ENCODE results near the gene ZNF70.

The ZNF70 gene

DNA sequence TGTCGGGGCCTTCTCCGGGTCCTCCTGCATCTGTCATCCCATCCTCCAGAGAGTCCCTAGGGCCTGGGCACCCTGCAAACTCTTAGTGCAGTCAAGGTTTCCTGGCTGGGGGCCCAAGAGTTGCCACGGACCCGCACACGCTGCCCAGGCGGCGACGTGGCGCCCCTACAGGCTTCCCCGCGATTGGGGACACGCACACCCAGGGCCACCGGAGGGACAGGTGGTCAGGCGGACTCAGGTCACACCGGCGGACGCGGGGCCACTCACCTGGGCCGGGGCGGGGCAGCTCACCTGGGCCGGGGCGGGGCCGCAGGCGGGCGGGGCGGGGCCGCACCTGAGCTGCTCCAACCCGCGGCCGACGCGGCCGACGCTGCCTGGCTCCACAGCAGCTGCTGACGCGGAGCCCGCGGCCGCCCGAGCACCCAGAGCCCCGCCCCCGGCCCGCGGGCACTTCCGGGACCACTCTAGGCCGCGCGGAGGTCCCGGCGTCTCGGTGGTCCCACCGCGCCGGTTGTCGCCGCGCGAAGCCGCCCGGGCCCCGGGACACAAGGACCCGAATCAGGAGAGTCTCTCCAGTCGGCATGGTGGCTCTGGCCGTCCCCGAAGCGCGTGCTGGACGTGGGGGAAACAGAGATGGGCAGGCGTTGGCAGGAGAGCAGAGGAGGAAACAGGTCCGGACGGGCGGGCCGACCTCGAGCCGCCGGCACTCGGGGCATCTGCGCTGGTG lies at the start of gene ZNF70:
ZNF70 (minus strand) TSS at position 399 of the 727 bp plus-strand sequence. CDS start 5,972 bp downstream, outside the sequence.
- peak; percentile 87 for DNase-seq

DNA sequence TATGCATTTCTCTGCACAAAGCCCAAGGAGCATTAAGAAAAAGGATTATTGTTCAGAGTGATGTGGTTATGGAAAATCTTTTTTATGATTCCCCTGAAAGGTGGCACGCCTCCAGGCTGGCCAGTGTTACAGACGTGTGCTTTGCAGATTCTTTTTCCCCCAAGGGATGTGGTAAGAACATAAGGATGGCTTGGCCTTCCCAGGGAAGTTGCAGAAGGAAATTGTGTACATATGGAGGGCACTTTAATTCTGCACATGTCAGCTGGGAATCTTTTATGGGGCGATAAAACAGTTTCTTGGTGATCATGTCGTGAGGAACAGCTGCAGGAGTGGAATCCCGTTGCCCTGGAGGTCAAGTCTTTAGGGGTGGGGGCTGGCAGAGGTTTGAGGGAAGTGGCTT lies 45.5 kb upstream of the ZNF70 start:
- no peak for DNase-seq

DNA sequence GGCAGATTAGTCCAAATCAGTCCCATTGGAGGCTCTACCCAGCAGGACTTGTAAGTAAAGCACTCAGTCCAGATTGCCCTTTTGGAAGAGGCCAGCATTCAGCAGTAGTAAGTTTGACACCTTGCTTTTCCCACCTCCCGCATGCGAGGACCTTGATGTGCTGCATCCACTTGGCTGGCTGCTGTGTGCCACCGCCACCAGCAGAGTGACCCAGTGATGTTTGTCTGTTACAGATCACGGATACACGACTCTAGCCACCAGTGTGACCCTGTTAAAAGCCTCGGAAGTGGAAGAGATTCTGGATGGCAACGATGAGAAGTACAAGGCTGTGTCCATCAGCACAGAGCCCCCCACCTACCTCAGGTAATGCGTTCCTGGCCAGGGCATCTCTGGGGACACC lies 42.4 kb upstream of the ZNF70 start:
- DNase-seq = no peak

DNA sequence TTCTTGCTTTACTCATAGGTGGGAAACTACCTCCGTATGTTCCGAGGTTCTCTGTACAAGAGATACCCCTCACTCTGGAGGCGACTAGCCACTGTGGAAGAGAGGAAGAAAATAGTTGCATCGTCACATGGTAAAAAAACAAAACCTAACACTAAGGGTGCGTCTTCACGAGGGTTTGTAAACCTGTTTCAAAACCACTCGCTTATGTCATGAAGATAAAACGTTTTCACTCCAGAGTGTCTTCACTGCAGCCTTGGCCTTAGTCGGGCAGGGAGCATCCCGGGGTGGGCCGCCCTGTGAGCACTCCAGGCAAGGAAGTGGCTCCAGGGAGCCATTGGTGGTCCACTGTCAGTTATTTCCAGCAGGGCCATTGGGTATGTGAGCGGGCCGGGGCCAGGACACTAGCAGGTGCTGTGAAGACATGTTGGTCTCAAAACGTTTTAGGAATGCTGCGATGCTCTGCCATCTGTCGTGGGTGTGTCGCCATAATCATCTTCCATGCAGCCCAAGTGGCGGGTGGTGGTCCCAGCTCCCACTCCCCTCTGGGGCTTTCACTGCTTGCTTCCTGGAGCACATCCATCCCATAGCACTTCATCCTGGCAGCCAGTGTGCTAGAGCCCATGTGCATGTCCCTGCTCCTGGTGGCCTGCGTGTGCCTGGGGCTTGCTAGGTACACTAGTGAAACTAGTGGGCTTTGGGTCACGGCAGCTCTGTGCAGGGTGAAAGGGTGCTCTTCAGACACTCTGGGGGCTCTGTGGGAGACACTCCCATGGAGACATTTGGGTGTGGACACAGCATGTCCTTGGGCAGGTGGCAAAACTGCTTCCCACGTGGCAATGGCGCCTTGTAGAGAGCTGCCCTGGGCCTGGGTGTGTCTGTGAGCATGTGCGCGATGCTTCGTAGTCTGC lies 41.1 kb upstream of the ZNF70 start:
- no peak for DNase-seq

DNA sequence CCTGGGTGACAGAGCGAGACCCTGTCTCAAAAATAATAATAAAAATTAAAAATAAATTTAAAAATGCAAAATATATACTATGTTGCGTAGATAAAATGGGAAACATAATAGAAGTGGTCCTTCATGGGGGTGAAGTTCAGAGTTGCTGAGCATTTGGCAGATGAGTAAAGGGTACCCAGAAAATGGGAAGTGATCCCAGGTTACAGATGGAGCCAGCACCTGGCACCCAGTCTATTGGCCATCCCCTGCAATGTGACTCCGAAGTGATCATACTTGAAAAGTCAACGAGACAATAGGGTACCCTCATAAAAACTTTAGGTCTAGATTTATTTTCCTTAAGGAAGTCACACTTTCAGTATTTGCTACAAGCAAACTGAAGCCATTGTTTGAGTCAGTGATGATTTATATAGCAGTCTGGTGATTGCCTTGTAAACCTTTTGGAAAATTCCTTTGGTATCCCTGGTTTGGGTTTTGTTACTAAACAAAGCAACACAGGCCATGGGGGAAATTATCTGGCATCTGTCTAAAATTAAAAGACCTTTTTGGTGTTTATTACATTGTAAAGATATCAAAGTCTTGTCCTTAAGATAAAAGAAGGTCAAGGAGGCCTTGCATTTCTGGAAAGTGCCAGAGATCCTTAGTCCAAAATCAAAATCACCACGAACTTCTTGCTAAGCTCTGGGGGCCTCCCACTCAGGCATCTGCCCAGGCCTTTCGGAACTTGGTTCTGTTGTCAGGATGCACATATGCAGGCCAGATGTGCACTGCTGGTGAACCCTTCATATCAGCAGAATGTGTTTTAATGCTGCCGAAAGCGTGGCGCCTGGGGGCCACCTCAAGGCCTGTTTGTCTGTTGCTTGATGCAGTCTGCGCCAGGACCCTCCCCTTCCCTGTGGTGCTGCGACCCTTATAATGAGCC lies 40.2 kb upstream of the ZNF70 start:
- no peak for DNase-seq

DNA sequence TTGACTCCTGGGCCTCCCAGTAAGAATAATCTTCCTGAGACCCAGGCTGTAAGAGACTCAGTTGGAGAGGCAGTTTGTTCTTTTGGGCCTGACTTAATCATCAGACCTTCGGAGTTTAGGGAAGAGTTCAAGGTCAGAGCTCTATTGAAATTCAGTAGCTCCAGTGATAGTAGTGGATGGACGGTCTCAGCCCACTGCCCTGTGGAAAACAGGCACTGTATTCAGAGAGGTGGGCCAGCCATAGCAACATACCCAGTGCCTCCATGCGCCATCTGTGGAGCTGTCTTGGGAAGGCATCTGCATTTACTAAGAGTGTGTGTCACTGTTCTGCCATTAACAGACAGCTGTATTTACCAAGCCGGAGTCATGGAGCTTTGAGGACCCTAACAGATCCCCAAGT lies 38.7 kb upstream of the ZNF70 start:
- no peak for DNase-seq

DNA sequence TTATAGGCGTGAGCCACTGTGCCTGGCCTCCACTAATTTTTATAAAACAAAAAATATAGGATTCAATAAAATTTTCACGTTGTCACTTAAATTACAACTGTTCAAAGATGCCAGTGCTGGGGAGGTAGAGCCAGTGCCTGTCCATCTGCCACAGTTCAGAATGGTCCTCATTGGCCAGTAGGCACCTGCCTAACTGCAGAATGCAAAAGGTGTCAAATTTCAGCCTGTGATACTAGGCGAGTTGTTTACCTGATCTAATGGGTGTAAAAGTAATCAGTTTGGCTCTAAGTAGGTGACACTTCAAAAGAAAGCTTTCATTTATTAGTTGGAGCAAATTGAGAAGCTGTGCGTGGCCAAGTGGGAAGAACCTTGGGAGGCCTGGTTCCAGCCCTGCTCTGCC lies 38.2 kb upstream of the ZNF70 start:
- DNase-seq = no peak

DNA sequence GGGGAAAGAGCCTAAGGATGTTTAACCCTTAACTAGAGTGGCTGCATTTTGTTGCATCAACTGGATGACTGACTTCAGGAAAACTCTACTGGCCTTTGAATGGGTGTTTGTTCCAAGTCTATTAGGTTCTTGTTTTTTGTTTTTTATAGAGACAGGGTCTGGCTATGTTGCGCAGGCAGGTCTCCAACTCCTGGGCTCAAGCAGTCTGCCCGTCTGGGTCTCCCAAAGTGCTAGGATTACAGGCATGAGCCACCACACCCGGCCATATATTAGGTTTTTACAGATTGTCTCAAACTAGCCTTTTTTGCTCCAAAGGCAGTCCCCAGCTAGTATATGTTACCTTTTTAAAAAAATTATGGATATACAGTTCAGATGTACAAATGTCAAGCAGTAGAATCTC lies 37.0 kb upstream of the ZNF70 start:
- no peak for DNase-seq

DNA sequence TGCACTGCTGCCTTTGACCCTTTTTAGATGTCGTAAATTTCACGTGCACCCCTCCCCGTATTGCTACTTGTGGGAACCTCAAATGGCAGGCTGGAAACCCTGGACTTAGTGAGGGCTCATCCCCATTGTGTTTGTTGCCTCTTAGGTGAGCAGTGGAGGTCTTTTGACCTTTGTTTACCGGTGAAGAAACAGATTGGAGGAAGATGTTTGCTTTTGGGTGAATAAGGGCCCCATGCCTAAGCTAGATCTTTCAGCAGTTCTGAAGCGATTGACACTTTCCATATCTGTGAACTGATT lies 36.6 kb upstream of the ZNF70 start:
- no peak for DNase-seq

DNA sequence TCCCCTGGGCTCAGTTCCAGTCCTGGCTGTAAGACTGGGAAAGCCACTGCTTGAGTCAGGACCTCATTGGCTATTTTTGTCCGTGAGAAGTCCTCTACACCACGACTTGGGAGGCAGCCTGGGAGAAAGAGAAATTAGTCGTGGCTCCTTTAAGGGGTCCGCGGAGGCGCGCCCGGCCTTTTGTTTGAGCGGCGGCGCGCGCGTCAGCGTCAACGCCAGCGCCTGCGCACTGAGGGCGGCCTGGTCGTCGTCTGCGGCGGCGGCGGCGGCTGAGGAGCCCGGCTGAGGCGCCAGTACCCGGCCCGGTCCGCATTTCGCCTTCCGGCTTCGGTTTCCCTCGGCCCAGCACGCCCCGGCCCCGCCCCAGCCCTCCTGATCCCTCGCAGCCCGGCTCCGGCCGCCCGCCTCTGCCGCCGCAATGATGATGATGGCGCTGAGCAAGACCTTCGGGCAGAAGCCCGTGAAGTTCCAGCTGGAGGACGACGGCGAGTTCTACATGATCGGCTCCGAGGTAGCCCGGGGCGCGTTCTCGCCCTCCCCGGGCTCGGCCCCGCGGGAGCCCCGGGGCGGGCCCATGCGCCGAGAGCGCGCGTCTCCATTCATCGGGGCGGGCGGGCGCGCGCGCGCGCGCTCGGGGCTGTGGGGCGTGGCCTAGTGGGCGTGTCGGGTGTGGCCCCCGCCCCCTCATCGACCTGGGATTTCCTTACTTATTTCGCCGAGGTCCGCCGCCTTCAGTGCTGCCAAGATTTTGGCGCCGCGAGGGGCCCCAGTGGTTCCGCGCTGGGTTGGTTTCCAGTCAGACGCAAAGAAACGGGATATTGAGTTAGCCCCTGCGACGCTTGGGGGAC lies 36.1 kb upstream of the ZNF70 start, which contains the start of gene SMARCB1:
SMARCB1 (plus strand) TSS at position 215 of the 848 bp plus-strand sequence; CDS start at position 419, 204 bp downstream.
- DNase-seq = peak; percentile 72

DNA sequence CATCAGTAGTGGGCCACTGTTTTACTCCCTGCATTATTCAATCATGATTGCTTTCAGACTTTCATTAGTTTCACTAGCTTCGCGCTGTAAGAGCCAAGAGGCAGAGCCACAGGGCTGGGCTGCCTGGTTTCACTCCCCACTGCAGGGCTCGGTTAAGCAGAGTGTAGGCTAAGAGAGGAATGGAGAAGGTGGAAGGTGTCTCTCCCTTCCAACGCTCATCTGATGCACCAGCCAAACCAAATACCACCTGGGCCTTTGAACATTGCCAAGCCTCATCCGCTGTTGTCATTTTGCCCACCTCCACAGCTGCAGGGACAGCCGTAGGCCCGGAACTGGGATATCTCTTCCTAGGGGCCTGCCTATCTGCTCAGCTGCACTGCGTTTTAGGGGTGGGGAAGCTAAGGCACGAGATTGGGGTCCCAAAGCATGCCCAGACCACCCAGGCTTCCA lies 35.4 kb upstream of the ZNF70 start:
- no peak for DNase-seq

DNA sequence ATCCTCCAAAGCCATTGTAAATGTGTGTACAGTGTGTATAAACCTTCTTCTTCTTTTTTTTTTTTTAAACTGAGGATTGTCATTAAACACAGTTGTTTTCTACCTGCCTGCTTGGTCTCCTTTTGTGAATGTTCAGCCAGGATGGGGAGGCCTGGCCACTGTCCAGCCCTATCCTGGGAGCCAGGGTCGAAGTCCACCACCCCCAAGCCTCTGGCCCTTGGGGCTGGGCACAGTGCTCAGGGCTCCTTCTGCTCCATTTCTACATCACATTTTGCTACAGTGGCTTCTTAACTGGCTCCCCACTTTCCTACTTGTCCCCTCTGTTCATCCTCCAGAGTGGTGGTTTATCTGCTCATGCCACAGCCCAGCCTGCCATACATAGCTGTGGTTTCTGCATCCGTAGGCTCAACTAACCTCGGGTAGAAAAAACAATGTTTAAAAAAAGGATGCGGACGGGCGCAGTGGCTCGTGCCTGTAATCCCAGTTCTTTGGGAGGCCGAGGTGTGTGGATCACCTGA lies 33.4 kb upstream of the ZNF70 start:
- DNase-seq = no peak

DNA sequence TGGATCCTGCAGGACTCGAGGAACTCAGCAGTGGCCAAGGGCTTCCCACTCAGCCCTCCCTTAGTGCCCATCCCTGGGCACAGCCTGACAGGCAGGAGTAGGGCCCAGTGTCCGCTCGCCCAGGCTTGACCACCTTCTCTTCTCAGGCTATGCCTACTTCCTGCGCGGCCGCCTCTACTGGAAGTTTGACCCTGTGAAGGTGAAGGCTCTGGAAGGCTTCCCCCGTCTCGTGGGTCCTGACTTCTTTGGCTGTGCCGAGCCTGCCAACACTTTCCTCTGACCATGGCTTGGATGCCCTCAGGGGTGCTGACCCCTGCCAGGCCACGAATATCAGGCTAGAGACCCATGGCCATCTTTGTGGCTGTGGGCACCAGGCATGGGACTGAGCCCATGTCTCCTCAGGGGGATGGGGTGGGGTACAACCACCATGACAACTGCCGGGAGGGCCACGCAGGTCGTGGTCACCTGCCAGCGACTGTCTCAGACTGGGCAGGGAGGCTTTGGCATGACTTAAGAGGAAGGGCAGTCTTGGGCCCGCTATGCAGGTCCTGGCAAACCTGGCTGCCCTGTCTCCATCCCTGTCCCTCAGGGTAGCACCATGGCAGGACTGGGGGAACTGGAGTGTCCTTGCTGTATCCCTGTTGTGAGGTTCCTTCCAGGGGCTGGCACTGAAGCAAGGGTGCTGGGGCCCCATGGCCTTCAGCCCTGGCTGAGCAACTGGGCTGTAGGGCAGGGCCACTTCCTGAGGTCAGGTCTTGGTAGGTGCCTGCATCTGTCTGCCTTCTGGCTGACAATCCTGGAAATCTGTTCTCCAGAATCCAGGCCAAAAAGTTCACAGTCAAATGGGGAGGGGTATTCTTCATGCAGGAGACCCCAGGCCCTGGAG lies 32.6 kb upstream of the ZNF70 start:
- no peak for DNase-seq

DNA sequence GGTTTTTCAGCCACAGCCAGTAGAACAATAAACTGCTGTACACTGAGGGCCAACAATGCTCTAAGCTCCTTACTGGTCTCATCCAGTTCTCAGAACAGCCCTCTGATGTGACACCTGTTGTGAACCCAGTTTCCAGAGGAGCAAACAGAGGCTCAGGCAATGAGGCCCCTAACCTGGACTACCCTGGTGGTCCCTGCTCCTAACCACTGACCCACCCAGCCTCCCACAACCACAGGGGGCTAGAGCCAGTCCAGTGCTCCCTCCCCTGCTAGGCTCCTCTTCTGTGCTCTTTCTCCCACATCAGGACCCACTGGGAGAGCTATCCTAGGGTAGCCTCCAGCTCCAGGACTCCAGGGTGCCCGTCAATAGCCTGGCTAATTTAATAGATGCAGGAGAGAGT lies 31.8 kb upstream of the ZNF70 start:
- no peak for DNase-seq

DNA sequence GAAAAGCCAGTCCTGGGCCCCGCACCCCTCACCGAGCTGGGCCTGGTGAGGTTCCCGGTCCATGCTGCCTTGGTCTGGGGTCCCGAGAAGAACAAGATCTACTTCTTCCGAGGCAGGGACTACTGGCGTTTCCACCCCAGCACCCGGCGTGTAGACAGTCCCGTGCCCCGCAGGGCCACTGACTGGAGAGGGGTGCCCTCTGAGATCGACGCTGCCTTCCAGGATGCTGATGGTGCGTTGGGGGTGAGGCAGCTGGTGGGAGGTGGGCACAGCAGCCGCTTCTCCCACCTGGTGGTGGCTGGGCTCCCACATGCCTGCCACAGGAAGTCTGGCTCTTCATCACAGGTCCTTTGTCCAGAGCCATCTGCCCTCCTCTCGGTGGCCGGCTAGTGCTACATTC lies 31.3 kb upstream of the ZNF70 start:
- no peak for DNase-seq

DNA sequence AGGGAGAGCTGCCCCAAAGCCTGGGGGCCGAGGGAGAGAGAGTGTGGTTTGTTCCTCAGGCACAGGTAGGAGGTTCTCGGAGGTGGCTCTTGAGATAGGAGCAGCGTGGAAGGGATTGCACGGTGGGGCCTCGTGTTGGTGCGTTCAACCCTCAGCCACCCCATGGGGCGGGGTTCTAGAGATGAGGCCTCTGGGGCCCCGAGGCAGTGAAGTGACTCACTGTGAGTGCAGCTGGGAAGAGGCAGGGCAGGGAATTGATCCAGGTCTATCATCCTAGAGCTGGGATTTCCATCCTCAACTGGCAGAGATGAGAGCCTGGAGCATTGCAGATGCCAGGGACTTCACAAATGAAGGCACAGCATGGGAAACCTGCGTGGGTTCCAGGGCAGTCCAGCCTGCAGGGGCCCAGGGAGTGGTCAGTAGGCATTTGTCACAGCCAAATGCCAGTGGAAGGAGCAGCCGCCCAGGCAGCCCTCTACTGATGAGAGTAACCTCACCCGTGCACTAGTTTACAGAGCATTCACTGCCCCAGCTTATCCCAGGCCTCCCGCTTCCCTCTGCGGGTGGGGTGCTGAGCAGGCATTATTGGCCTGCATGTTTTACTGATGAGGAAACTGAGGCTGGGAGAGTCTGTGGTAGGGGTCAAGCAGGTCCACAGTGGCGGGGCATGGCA lies 30.7 kb upstream of the ZNF70 start:
- DNase-seq = no peak

DNA sequence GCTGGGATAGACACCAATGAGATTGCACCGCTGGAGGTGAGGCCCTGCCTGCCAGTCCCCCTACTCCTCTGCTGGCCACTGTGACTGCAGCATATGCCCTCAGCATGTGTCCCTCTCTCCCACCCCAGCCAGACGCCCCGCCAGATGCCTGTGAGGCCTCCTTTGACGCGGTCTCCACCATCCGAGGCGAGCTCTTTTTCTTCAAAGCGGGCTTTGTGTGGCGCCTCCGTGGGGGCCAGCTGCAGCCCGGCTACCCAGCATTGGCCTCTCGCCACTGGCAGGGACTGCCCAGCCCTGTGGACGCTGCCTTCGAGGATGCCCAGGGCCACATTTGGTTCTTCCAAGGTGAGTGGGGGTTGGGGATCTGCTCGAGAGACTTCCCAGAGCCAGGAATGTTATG lies 30.2 kb upstream of the ZNF70 start:
- DNase-seq = no peak

DNA sequence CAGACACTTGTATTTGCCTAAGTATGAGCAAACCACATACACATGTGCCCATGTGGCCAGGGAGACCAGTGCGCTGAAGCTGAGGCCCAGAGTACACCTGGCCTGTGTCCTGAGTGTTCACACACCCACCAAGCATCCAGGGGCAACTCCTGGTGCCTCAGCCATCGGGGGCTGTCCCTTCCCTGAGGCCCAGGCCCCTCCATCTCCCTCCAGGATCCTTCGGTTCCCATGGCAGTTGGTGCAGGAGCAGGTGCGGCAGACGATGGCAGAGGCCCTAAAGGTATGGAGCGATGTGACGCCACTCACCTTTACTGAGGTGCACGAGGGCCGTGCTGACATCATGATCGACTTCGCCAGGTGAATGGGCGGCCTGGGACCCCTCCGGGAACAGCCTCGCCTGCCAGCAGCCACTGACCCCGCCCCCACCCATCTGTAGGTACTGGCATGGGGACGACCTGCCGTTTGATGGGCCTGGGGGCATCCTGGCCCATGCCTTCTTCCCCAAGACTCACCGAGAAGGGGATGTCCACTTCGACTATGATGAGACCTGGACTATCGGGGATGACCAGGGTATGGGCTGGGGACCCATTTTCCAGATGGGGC lies 29.3 kb upstream of the ZNF70 start:
- no peak for DNase-seq

DNA sequence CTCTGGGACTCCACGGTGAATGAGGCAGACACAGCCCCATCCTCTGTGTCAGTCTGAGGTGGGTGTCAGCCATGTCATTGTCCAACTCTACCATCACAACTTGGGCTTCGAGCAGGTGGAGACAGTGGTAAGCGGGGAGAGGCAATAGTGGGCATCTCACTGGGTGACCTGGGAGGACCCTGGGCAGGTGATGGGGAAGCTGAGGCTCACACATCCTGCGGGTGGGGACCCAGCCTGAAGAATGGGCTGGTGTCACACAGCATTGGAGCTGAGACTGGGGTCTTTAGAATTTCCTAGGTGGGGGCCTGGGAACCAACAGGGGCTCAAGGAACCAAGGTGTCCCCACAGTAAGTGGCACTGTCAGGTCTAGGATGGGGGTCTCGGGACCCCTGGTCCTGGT lies 28.8 kb upstream of the ZNF70 start:
- DNase-seq = no peak

DNA sequence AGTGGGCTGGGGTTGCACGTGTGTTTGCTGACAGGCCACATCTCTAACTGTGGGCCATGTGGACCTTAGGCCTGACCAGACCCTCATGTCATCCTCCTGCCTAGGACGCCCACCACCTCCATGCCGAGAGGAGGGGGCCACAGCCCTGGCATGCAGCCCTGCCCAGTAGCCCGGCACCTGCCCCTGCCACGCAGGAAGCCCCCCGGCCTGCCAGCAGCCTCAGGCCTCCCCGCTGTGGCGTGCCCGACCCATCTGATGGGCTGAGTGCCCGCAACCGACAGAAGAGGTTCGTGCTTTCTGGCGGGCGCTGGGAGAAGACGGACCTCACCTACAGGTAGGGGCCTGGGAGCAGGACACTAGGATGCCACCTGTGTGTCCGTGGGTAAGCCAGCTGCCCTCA lies 28.2 kb upstream of the ZNF70 start:
- DNase-seq = no peak
